ENCODE results near the gene ORC2. TPM values are rescaled to one million over a fixed set of nuclear protein-coding genes. Genes with fewer than 3 reads are reported as not detected.

Gene ORC2
- polyA plus RNA-seq, 2 of the 4 experiments (the other 2 are of a cell fraction), result 20.9 to 24.5 TPM

GRCh38 chr2:200860092-200860795 is 103.2 kb downstream of the ORC2 start:
- ChIA-PET CTCF (interaction anchor here (1.1 kb wide), 1 partner anchor 15 kb away, joined by 3 read pairs; no protein-coding TSS in a partner anchor), POLR2A (no interaction called here)
- ATAC-seq (no peak), FAIRE-seq (no peak), DNase-seq (ENCODE audit: low read depth in 1 of 2, low spot score in 1 of 2) (no peak)
- Histone ChIP-seq H3K4me3 (no peak overlapping the region), H3K27ac (no peak overlapping the region), H3K4me2 (peak overlapping the region; percentile 90), H3K9me3 (no peaks in the 10 kb centered on the region), H3K4me1 (peaks cover 37% of the 10 kb centered on the region)
- 79% methylated on average over 12 of the region's 12 CpGs for WGBS (ENCODE audit: missing lambda C conversion rate)
- TF ChIP-seq NR3C1 (IDR thresholded peaks at IDR 0.05) (no peak), CEBPB (IDR thresholded peaks at IDR 0.05) (0 out of 4 replicates have a peak, but pooled peaks of 1 of the 2 experiments have one; percentile 6)

Small RNAs within 50 kb of the gene (small RNA-seq; reads per million reads assigned to genes)
- gene RF00019, result 0 reads per million in 6 experiments
- gene RNU6-312P, result 0 to 0.97 (median 0) reads per million in 6 experiments
- gene RNU6-762P, result 0 reads per million in 6 experiments

Other genes starting within 250 kb of the ORC2 start
- 439 and 494 TPM in 2 replicates for gene BZW1, start 151.8 kb downstream of the ORC2 start, polyA plus RNA-seq (2011; rRNA removed)
- 401 to 422 TPM (median 419 TPM) in 3 replicates for gene BZW1, start 151.8 kb downstream of the ORC2 start, polyA plus RNA-seq (2017; fragmentation: RNase III; extraction: RNeasy Plus Mini Kit Qiagen cat#74134 plus additional on column Dnase treatment)
- gene CLK1, start 99.0 kb downstream of the ORC2 start, polyA plus RNA-seq (2011; rRNA removed), result 85.4 and 88.3 TPM in 2 replicates
- gene CLK1, start 99.0 kb downstream of the ORC2 start, polyA plus RNA-seq (2017; fragmentation: RNase III; extraction: RNeasy Plus Mini Kit Qiagen cat#74134 plus additional on column Dnase treatment), result 35.5 to 39.8 TPM (median 36.5 TPM) in 3 replicates
- 62.6 and 75.6 TPM in 2 replicates for gene PPIL3, start 74.6 kb downstream of the ORC2 start, polyA plus RNA-seq (2011; rRNA removed)
- 27.5 to 30.3 TPM (median 29.0 TPM) in 3 replicates for gene PPIL3, start 74.6 kb downstream of the ORC2 start, polyA plus RNA-seq (2017; fragmentation: RNase III; extraction: RNeasy Plus Mini Kit Qiagen cat#74134 plus additional on column Dnase treatment)
- 103 and 127 TPM in 2 replicates for gene NIF3L1, start 74.3 kb downstream of the ORC2 start, polyA plus RNA-seq (2011; rRNA removed)
- 47.0 to 49.5 TPM (median 47.3 TPM) in 3 replicates for gene NIF3L1, start 74.3 kb downstream of the ORC2 start, polyA plus RNA-seq (2017; fragmentation: RNase III; extraction: RNeasy Plus Mini Kit Qiagen cat#74134 plus additional on column Dnase treatment)
- gene HYCC2, start 108.0 kb upstream of the ORC2 start, polyA plus RNA-seq (2011; rRNA removed), result 5.8 and 7.3 TPM in 2 replicates
- 2.4 to 3.0 TPM (median 2.9 TPM) in 3 replicates for gene HYCC2, start 108.0 kb upstream of the ORC2 start, polyA plus RNA-seq (2017; fragmentation: RNase III; extraction: RNeasy Plus Mini Kit Qiagen cat#74134 plus additional on column Dnase treatment)
- 103 and 162 TPM in 2 replicates for gene NDUFB3, start 108.3 kb upstream of the ORC2 start, polyA plus RNA-seq (2011; rRNA removed)
- 220 to 232 TPM (median 223 TPM) in 3 replicates for gene NDUFB3, start 108.3 kb upstream of the ORC2 start, polyA plus RNA-seq (2017; fragmentation: RNase III; extraction: RNeasy Plus Mini Kit Qiagen cat#74134 plus additional on column Dnase treatment)
- 64.0 and 89.4 TPM in 2 replicates for gene CFLAR, start 152.5 kb upstream of the ORC2 start, polyA plus RNA-seq (2011; rRNA removed)
- gene CFLAR, start 152.5 kb upstream of the ORC2 start, polyA plus RNA-seq (2017; fragmentation: RNase III; extraction: RNeasy Plus Mini Kit Qiagen cat#74134 plus additional on column Dnase treatment), result 56.5 to 64.0 TPM (median 56.5 TPM) in 3 replicates
- 6.5 and 6.8 TPM in 2 replicates for gene CASP10, start 219.5 kb upstream of the ORC2 start, polyA plus RNA-seq (2011; rRNA removed)
- gene CASP10, start 219.5 kb upstream of the ORC2 start, polyA plus RNA-seq (2017; fragmentation: RNase III; extraction: RNeasy Plus Mini Kit Qiagen cat#74134 plus additional on column Dnase treatment), result 2.6 to 3.0 TPM (median 2.8 TPM) in 3 replicates